ENCODE results near the gene CHPF.

CHPF gene

GRCh38 chr2:219551441-219552381 is 8.1 kb upstream of the CHPF start:
- DNase-seq = peak; percentile 22

DNA sequence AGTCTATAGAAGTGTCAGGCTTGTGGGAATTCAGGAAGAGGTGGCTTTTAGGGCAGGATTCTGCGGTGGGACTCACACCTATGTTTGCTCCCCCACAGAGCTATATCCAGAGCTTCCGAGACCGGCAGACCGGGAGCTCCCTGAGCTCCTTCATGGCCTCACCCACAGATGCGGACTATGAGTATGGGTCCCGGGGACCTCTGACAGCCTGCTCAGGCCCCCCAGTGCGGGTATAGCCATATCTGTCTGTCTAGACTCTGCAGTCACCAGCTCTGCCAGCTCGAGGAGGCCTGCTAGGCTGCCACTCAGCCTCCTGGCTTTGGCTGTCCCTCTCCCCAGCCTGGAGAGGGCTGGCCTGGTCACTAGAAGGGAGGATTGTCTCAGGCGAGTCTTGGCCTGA is 6.0 kb upstream of the CHPF start:
- no peak for ATAC-seq
- DNase-seq = no peak

More at GRCh38 chr2:219551441-219552381, 8.1 kb upstream of the CHPF start:
- ATAC-seq = no peak

- DNase-seq (no peak), ATAC-seq (no peak)
Observed at GRCh38 chr2:219548990-219549389, 5.4 kb upstream of the CHPF start.

DNA sequence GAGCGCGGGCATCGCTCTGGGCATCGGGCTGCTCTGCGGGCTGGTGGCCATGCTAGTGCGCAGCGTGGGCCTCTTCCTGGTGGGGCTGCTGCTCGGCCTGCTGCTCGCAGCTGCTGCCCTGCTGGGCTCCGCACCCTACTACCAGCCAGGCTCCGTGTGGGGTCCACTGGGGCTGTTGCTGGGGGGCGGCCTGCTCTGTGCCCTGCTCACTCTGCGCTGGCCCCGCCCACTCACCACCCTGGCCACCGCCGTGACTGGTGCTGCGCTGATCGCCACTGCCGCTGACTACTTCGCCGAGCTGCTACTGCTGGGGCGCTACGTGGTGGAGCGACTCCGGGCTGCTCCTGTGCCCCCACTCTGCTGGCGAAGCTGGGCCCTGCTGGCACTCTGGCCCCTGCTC is 4.0 kb upstream of the CHPF start:
- no peak for ATAC-seq
- DNase-seq = no peak

- DNase-seq = no peak
- no peak for ATAC-seq
Observed at GRCh38 chr2:219545943-219546352, 2.3 kb upstream of the CHPF start.

GRCh38 chr2:219545295-219545942 is 1.8 kb upstream of the CHPF start:
- DNase-seq (no peak), ATAC-seq (no peak)

GRCh38 chr2:219544567-219544966 is 958 bp upstream of the CHPF start:
- no peak for ATAC-seq
- no peak for DNase-seq

DNA sequence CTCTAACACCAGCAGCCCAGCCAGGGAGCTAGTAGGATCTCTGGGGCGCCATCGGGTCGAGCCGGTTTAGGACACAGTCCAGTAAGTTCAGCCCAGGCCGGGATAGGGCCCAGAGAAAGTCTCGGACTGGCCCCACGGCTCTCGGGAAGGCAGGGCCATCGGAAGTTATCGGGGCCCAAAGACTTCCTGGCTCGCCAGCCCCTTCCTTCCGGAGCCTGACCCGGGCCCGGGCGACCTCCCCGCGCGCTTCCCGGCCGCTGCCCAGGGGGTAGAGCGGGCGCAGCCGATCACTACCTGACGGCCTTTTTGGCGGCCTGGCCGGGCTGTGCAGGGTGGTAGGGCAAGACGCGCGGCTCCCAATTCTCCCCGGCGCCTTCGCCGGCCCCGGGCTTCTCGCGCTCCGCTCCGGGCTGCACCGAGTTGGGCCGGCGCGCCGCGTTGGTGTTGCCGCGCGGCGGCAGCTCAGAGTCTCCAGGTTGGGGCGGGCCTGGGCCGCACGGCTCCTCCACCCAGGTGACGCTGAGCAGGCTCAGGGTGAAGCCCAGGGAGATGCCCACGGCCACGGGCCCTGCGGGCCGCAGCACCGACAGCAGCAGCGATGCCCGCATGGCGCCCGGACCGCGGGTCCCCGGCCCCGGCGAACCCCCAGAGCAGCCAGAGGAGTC is 546 bp downstream of the CHPF start:
- ATAC-seq = peak; percentile 37

DNA sequence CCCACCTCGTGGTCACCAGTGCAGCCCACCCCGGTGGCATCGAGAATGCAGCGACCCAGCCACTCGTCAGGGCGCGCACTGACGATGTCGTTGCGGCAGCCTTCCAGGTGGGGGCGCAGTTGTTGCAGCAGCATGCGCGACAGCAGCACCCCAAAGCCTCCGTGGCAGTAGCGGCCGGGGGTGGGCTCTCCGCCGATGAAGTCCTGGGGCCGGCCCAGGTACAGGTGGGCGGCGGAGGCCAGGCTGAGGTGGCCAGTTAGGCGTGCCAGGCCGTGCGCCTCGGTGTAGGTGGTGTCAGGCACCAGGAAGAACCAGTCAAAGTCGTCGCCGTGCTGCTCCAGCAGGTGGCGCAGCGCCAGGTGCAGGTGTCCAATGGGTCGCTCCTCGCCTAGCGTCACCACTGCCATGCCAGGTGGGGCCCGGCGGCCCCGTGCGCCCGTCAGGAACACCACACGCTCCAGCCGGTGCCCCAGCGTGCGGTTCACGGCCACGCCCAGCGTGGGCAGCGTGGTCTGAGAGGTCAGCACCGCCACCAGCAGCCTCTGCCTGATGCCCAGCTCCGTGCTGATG is 1.9 kb downstream of the CHPF start:
- DNase-seq = peak; percentile 90
- peak; percentile 48 for ATAC-seq

More for the DNA sequence above, 546 bp downstream of the CHPF start:
- DNase-seq = no peak

- DNase-seq (no peak), ATAC-seq (no peak)
Observed at GRCh38 chr2:219540784-219541504, 2.7 kb downstream of the CHPF start.

GRCh38 chr2:219539926-219540678 is 3.5 kb downstream of the CHPF start:
- no peak for DNase-seq
- no peak for ATAC-seq

DNA sequence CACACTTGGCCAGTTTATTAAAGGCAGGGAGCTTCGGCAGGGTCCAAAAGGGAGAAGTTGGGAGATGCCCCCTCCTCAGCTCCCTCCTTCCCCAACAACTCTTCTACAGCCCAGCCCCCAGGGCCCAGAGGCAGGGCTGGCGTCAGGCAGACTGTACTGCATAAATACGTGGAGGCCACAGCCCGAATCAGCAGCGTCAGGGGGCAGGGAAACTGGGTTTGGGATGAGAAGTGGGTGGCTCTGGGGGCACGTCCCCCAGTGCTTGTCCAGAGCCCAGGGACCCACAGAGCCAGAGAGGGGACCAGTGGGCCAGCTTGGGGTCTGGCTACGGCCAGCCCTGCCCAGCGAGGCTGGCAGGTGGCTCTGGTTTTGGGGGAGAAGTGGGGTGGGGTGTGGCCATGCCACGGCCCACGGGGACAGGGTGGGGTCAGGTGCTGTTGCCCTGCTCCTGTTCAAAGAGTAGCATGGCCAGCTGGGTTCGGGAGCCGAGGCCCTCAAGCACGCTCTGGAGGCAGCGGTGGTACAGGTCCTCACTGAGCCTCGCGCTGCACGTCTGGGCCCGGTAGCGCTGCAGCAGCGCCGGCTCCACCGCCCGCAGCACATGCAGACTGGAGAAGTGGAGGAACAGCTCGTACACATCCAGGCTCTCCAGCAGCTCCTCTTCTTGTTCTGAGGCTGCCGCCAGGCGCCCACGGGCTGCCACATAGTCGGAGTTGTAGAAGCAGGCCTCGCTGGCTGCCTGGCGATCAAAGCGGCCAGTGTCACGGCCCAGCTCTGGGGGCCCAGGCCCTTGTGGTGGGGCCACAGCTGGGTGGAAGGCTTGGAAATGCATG is 4.4 kb downstream of the CHPF start:
- ATAC-seq (no peak), DNase-seq (no peak)

DNA sequence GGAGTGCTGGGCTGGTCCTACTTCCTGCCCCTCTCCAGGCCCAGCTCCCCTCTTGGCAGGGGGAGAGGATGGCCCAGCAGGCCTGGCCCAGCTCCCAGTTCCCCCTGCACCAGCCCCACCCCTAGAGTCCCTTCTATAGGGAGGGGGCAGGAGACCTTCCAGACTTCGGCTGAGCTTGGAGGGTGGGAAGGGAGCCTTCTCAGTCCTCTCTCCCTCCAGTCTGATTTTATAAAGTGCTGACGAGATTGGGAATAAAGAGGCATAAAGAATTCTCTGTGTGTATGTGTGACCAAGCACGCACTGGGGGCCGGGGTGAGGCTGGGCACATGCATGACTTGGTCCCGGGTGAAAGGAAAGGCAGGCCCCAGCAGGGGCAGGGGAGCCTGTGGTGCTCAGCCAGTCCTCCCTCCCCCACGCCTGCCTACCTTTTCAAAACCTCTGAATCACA is 5.1 kb downstream of the CHPF start:
- ATAC-seq (no peak), DNase-seq (no peak)

DNA sequence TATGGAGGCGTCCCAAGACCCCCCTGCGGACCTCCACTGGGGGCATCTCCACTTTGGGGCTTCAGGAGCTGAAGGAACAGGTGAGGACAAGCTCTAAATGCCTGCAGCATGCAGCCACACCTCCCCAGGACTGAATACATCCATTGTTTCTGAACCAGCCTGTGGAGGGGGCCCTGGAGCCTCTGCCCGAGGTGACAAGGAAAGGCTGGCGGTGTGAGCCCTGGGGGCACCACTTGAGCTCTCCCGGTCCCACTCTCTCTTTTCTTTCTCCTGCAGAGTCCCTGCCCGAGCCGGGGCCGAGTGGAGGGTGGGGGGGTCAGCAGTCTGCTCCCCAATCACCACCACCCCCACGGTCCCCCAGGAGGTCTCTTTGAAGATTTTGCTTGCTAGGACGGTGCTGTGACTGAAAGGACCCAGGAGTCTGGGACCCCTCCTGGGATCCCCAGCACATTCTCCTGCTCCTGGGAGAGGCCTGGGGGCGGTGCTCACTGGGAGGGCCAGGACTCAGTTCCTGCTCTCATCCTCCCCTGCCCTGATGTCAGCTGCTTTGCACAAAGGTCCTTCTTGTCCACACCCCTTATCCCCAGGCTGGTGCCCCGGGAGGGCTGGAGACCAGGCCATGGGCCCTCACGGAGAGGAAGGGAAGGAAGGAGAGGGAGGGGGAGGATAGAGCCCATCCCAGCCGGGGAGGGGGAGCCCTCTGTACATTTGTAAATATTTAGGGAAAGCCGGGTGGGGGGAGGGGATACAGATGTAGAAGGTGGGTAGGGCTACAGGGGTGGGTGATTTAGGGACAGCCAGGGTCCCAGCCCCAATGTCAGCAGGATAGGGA is 5.7 kb downstream of the CHPF start:
- ATAC-seq (no peak), DNase-seq (no peak)

DNA sequence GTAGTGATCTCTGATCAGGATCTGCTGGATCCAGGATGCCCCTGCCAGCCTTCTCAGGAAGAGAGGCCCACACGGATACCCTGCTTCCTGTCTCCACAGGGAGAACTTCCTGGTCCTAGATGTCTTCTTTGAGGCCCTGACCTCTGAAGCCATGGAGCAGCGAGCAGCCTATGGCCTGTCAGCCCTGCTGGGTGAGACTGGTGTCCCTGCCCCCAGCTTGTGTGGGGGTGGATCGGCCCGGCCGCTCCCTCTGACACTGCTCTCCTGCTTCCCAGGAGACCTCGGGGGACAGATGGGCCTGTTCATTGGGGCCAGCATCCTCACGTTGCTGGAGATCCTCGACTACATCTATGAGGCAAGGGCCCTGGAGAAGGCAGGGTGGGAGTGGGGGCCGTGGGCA is 6.6 kb downstream of the CHPF start:
- DNase-seq (no peak), ATAC-seq (no peak)

- ATAC-seq = no peak
- no peak for DNase-seq
Observed at GRCh38 chr2:219536425-219536824, 7.2 kb downstream of the CHPF start.

DNA sequence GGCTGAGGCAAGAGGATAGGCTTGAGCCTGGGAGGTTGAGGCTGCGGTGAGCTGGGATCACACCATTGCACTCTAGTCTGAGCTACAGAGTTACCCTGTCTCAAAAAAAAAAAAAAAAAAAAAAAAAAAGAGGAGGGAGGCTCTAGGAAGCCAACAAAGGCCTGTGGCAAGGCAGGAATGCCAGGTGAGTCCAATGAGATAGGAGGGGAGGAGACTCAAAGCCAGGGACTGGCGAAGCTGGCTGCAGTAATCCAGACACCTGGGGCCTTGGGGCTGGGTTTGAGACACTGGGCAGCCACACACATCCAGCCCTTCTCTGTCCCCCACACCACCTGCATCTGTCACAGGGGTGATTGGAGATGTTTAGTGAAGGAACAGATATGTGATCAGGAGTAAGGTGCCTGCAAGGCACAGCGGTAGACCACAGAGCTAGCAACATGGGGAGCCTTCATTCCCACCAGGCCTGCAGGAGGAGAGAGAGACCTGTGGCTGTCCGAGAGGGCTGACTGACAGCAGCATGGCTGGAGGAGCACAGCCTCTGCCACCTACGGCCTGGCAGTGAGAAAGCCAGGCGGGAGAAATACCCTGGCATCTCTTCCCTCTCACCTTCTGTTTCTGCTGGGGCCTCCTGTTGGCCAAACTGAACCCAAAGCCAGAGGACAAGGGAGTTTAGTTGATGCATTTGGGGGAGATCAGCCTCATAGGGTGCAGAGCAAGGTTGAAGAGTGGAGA is 9.5 kb downstream of the CHPF start:
- DNase-seq = no peak
- no peak for ATAC-seq

DNA sequence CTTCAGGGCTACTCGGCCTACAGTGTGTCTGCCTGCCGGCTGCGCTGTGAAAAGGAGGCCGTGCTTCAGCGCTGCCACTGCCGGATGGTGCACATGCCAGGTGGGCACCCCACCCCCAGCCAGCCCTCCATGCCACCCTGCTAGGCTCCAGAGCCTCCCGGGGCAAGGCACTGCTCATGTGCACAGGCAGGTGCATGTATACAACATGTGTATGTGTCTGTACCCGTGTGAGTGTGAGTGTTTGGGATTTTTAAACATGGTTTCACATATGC is 11.3 kb downstream of the CHPF start:
- DNase-seq (no peak), ATAC-seq (no peak)
